ENCODE results near the gene GCLC. TPM values are rescaled to one million over a fixed set of nuclear protein-coding genes. Genes with fewer than 3 reads are reported as not detected.
"Not testable (repeated sequence)": the region's sequence is repeated elsewhere in the genome, so short reads cannot be mapped to it uniquely, and the experiment has no call there.

GCLC gene
- total RNA-seq, 1 experiment from 2014 or later: 65.4 TPM

DNA sequence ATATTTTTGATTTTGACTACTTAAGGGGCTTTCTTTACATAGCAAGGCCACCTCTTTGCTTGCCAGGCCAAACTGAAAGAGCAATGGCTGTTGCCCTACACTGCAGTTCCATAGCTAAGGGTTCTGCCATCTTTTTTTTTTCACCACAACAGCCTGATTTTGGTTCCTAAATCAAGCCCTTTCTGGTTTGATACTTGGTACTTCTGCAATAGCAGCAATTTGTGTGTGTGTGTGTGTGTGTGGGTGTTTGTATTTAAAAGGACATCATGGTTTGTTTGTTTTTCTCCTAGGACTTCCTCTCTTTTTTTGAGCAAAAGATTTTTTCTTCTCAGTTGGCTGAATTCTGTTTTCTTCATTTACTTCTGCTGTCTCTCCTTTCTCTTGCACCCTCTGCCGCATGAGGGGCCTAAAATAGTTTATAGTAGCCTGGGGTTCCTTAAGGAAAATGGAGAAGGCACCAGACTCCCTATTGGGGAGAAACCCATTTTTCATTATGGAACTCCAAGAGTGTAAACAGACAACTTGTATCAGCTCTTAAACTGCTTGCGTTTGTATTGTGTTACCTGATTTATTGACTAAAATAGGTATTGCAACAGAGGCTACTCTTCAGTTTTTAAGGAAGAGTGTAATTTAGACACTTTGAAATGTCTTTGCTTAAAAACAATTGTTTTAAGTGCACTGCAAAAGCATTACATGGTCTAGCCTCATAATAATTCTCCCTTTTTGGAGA is 12.2 kb upstream of the GCLC start:
- no peak for DNase-seq (ENCODE audit: low spot score)

DNA sequence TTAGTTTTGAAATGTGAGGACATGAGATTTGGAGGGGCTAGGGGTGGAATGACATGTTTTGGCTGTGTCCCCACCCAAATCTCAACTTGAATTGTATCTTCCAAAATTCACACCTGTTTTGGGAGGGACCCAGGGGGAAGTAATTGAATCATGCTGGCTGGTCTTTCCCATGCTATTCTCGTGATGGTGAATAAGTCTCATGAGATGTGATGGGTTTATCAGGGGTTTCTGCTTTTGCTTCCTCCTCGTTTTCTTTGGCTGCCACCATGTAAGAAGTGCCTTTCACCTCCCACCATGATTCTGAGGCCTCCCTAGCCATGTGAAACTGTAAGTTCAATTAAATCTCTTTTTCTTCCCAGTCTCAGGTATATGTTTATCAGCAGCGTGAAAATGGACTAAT is 8.7 kb upstream of the GCLC start:
- not testable (repeated sequence) for DNase-seq (ENCODE audit: low spot score)

DNA sequence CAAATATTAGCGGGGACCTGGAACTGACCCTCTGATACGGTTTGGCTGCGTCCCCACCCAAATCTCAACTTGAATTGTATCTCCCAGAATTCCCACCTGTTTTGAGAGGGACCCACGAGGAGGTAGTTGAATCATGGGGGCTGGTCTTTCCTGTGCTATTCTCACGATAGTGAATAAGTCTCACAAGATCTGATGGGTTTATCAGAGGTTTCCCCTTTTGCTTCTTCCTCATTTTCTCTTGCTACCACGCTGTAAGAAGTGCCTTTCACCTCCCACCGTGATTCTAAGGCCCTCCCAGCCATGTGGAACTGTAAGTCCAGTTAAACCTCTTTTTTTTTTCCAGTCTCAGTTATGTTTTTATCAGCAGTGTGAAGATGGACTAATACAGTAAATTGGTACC is 6.8 kb upstream of the GCLC start:
- not testable (repeated sequence) for DNase-seq (ENCODE audit: low spot score)

DNA sequence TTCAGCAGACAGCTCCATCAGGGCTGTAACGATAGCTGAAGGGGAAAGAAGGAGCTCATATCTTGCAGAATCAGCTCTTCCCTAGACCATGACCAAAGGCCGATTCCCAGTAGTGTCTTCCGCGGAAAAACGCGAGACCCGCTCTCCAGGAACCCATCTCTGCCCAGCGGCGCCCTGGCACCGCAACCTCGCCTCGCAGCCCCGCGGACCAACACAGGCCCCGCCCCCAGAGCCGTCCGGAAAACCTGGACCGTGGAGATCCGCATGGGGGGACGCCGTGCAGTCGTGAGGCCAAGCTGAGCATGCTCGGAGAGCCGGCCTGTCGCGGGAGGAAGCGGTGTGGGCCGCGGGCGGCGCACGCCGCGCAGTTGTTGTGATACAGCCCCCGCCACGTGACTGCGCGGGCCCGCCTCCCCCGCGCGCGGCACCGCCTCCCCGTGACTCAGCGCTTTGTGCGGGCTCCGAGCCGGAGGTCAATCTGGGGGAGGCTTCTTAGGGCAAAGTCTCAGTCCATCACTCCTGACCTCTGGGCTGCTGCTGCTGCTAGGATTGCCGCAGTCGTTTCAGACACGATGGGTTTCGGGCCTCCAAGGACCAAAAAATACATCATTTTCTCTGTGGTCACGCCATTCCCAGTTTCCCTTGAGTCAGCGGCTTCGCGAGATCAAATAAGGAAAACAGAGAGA is 3.1 kb upstream of the GCLC start:
- DNase-seq (ENCODE audit: low spot score): peak; percentile 98

DNA sequence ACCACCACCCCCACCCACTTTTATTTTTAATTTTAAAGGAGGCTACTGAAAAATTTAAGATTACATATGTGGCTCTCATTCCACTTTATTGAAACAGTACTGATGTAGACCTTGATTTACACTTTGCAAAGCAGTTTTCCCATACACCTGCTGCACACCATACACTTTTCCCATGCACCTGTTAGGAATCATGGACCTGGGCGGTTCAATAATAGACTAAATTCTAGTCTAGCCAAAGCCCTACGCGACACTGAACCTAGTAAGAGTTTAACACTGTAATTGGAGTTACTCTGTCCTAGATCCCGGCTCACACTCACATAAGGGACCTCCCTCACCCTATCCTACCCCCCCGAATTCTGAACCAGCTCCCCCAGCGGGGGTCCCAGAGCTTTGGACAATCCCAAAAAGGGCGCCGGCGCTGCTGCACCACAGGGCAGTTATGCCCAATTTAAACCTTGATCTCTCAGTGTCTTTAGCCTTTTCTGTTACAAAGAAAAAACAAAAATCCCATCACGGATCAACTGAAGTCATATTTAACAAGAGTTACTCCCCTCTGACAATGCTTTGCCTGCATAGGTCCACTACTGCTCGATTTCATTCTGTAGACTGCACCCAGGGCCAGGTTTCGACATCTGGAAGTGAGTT is 2.4 kb upstream of the GCLC start:
- no peak for DNase-seq (ENCODE audit: low spot score)

DNA sequence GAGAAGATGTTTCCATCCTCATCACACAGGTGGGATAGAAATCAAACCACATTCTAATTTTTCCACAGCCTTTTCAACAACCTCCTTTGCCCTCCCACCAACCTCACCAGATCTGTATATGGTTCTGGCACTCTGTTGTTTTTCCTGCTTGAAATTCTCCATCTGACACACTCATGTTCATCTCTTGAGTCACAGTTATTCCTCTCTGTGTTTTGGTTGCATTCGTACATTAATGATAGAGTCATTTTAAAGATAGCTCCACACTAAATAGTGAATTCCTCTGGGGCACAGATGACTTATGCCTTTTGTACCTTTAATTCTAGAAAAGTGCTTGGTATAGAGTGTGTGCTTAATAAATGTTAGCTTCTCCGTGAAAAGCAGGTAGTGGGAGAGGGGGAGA is 1.4 kb upstream of the GCLC start:
- DNase-seq (ENCODE audit: low spot score): no peak

DNA sequence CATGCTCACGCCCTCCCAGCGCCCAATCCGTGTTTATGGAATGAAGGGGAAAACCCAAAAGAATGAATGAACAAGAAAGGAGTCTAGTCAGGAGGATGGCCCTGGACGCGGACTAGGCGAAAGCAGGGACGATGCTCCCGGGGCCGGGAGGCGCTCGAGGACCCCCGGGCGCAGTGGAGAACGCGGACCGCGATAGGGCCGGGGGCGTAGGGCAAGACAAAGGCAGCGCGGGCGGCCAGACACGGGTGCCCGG is 758 bp downstream of the GCLC start:
- no peak for DNase-seq (ENCODE audit: low spot score)

DNA sequence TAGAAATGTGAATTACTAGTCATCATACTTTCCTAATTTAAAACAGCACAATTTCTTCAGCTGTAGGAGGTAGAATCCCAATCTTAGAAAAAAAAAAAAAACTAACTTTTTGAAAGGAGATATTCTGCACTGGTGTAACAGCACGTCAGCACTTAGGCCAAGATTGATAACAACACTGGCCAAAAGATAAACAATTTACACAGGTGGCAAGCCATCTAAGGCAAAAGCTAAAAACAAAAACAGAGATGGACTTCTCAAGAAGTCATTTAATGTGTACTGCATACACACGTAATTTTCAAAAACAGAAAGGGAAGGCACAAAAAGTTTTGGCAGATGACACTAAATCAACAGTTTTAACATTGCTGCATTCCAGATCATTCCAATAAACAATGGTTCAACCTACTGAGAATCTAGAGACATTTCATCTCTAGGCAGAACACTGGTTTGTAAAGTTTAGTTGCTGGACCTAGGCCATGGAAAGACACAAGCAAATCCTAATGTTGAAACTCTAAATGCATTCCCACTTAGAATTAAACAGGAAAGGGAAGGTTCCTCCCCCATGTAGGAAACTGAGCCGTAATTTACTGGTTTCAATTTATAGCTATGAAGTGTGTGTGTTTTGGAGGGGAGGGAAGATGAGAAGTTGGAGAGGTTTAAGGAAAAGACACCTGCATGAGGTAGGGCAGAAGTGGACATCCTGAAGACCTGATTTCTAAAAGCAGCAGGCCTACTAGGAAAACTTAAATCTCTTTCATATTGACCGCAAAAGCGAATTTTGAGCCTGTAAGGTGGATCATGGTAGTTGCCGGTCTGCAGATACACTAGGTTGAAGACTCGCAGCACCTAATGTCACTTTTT is 1.3 kb downstream of the GCLC start:
- DNase-seq (ENCODE audit: low spot score): peak; percentile 48

DNA sequence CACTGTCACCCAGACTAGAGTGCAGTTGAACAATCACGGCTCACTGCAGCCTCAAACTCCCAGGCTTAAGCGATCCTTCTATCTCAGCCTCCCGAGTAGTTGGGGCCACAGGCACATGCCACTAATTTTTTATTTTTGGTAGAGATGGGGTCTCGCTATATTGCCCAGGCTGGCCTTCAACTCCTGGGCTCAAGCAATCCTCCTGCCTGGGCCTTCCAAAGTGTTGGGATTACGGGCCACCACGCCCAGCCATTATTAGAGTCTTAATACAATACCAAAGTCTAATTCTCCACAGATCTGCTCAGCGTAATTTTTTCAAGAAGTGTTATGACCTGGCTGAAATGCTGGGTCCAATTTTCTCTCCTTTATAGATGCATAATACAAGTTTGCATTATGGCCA is 3.0 kb downstream of the GCLC start:
- no peak for DNase-seq (ENCODE audit: low spot score)

DNA sequence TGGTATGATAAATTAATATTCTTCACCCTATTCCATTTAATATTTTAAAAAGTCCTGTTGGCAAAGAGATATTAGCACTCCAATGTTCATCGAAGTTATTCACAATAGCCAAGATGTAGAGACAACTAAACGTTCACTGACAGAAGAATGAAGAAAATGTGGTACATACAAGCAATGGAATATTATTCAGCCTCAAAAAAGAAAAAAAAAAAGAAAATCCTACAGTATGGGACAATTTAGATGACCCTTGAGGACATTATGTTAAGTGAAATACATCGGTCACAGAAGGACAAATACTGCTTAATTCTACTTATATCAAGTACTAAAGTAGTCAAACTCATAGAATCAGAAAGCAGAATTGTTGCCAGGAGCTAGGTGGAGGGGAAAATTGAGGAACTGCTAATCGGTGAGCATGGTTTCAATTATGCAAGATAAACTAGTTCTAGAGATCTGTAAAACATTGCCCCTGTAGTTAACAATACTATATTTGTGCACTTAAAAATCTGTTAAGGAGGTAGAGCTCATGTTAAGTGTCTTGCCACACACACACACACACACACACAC is 4.7 kb downstream of the GCLC start:
- DNase-seq (ENCODE audit: low spot score): no peak

DNA sequence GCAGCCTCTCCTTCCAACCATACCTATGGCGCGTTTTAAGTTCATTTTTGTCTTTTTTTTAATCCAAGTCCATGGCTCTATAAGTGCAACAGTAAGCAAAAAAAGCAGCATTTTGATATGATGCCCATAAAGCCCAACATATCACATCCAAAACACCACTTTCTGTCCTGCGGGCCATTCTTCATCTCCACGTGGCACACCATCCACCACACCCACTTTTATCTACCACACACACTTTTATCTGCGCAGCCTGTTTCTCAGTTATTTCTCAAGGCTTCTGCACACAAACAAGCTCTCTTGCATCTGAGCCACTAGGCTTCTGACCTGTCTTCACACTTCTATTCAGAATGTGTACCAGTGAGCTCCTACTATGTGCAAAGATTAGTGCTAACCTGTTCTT is 5.3 kb downstream of the GCLC start:
- DNase-seq (ENCODE audit: low spot score): no peak

DNA sequence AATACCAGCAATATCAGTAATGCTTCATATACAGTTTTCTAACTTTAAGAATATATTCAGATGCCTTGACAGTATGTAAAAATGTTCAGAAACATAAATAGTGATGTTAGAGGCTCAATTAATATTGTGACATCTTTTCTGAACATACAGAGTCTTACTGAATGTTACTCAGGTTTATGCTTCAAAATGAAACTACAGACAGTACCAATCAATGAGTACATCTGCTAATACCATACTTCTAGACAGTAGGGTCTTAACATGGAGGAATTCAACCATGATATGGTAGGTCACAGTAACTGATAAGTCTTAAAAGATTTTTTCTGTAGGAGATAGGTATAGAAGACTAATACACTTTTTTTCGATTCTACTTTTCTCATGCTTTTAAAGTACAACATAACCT is 8.3 kb downstream of the GCLC start:
- no peak for DNase-seq (ENCODE audit: low spot score)

DNA sequence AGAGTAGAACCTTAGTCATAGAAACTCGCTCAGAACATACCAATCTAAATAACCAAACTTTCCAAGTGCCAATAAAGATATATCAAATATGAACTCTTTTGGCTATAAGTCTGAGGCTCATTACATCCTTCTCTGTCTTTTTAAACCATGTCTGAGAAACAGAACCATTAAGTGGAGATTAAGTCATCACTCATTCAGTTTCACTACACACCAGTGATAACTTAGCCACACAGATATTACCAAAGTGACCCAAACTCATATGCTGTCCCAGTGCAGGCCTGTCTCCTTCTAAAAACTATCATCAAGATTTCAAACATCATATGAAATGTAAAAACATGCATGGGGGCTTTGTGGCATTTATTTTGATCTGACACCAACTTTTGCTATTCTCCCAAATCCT is 12.0 kb downstream of the GCLC start:
- no peak for DNase-seq (ENCODE audit: low spot score)

DNA sequence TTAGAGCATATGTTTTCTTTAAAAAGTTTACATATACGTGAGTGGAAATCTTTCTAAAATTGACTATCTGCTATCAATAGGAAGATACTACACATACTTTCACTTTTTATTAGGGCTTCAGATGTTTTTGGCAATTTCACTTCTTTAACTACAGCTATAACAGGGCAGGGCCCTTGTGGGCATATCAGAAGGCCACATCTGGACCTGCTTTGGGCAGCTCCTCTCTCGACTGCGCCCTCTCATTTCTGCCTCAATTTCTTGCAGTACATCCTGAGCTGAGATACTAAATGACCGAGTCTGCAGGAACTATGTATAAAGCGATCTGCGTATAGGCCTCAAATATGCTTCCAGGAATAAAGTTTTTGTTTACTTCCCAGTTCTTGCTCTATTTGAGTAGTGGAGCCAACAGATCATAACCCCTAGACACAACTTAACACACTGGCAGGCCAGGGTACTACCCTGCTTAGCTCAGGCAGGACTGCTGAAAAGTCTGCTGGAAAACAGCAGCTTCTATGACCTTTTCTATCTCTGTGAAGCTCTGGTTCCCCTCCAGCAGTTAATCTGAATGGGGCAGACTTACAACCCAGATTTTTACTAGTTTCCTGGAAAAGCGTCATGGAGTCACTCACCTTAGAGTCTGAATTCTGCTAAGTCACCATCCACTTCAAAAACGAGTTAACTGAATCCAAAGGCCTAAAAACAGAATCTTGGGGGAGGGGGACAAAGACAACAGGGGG is 12.7 kb downstream of the GCLC start:
- no peak for DNase-seq (ENCODE audit: low spot score)

DNA sequence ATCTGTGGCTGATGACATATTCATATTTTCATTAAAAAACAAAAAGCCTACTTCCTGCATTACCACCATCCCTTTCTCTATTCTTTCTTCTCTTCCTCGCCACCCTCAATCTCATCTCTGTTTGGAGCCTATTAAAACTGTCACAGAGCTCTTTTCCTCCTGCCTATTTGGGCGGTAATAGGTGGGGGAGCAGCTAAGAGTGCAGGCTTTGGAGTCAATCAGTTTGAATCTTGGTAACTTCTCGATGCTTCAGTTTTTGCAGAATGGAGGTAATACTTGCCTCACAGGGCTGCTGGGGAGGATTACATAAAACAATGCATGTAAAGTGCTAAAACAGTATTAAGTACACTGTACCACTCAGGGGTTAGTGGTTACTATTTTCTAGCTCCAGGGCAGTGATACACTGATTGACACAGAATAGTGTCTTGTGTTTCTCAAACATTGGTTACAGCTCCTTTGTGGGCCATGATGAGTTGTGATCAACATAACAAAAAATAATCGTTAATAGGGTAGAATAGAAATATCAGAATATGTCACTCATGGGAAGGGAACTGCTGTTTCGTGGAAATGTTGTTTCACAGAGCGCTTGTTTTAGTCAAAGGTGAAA is 14.0 kb downstream of the GCLC start:
- DNase-seq (ENCODE audit: low spot score): no peak

DNA sequence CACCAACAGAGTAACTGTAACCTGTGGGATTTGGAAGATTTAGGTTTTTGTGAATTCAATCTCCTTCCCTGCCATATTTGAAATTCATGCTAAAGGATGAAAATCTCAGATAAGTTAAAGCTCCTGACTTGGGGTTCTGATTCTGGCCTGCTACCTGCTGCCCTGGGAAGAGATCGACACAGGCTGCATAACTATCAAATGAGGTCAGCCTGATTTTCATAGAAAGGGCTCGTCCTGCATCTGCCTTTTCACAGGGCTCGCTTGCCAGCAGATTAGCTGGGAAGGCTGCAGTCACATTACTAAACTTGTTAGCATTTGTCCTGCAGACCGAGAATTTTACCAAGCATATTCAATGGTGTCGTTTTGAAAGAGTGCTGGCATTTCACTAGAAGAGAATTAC is 14.6 kb downstream of the GCLC start:
- no peak for DNase-seq (ENCODE audit: low spot score)

DNA sequence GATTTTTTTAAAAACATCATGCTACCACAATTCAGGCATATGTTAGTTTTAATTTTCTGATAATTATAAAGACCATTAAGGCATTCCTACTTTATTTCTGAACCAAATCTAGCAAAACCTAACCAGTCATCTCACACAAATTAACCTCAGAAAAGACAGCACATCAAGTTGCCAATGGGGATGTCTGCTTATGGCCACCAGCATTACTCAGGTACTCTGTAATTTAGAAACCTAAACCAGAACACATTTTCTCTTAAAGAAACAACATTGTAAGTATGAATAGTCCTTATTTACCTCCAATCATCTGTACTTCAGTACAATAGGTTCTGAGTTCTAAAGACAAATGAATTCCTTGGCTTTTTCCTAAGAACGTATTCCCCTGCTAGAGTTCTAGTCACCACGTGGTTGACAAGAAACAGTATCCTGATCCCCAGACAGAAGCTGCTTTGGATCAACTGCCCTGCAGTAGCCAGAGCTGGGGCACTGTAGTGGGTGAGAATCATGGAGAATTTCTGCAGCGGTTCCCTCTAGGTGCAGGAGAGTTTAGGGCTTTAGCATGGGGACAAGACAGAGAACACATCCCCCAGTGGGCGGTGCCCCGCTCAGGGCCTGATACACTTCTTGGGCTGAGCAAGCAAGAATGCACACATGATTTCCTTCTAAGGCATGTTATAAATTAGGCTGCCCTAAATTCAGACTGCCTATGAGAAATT is 15.4 kb downstream of the GCLC start:
- DNase-seq (ENCODE audit: low spot score): no peak

DNA sequence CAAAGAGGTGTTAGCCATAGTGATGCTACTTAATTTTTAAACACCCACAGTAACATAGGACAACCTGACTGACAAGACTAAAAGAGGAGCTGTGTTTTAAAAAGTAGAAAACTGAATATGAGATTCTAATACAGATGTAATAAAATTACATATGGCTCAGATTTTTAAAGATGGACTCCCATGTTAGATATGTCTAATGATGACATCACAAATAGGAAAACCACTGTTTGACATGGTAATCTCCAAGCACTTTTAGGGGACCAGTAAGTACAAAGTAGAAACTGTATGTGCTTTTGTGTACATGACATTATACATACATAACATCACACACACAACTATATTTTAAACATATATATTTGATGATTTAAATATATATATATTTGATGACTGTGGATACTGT is 16.8 kb downstream of the GCLC start:
- no peak for DNase-seq (ENCODE audit: low spot score)

DNA sequence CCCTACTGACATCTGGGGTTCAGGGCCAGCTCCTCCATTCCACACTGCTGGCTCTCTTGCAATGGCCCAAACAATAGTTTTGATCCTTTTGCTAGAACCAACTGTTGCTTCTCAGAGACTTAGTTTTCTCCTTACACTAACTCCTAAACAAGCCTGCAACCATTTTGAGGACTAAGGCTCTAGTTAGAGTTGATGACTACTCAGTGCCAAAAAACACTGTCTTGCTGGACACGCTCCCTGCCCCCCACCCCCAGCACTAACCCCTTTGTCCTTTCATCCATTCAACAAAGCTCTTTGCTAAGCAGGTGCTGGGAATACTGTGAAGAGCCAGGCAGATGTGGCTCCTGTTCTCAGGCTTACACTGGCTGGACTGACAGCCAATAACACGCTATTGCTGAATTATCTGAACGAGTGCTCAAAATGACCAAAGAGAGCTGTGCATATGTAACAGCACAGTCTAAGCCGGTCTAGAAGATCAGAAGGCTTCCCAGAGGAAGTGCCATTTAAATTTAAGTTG is 17.6 kb downstream of the GCLC start:
- DNase-seq (ENCODE audit: low spot score): no peak

DNA sequence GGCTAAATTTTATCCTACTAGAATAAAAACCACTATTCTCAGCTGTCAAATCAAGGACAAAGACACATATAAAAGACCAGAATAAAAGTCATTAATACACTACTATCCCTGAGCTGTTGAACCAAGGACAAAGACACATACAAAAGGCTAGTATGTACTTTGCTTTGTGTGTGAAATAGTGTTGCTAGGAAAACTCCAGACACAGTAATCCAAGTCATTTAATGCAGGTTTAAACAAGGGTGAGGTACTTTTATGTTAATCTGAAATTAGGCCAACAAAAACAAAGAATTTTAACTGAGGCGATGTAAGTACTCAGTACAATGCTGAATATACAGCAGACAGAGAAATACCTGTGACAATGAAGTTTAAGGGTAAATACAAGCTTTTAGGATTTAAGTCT is 18.9 kb downstream of the GCLC start:
- no peak for DNase-seq (ENCODE audit: low spot score)
